Activated B cell treated with CpG ODN at 0.5 μM for 24 hours (primary cell): ENCODE data around the gene KRT23. TPM values are rescaled to one million over a fixed set of nuclear protein-coding genes. Genes with fewer than 3 reads are reported as not detected.

ENCODE experiments used
- ATAC-seq: fragments of 200-7000 bp; cut with Tn5 transposase; one replicate; pipeline ENCODE4 v1.10.0; 2021; ENCODE audit warnings: low read depth, mild to moderate bottlenecking, moderate library complexity
- CTCF ChIA-PET: fragments of 350-600 bp; sonication (Branson Sonifier 250); formaldehyde crosslinking; loops from one replicate; lab custom pipeline; 2021; ENCODE audit warnings: antibody characterized with exemption; lab: Charles Lee
- POLR2A ChIA-PET: fragments of 350-600 bp; sonication (Branson Sonifier 250); formaldehyde crosslinking; loops from one replicate; lab custom pipeline; 2021; ENCODE audit warnings: antibody characterized with exemption; lab: Charles Lee
- DNase-seq: peaks from one replicate; pipeline ENCODE4 v3.0.0; 2022
- H3K27ac Mint-ChIP-seq: one replicate; pipeline ENCODE4 v1.8.0; 2020; ENCODE audit warnings: mixed read lengths
- H3K27me3 Mint-ChIP-seq: one replicate; pipeline ENCODE4 v1.8.0; 2021; ENCODE audit warnings: mixed read lengths
- H3K36me3 Mint-ChIP-seq: one replicate; pipeline ENCODE4 v1.8.0; 2021; ENCODE audit warnings: low read depth, mixed read lengths
- H3K4me1 Mint-ChIP-seq: one replicate; pipeline ENCODE4 v1.8.0; 2021; ENCODE audit warnings: mixed read lengths
- H3K4me3 Mint-ChIP-seq: one replicate; pipeline ENCODE4 v1.8.0; 2020; ENCODE audit warnings: mild to moderate bottlenecking, mixed read lengths
- H3K9me3 Mint-ChIP-seq: one replicate; pipeline ENCODE4 v1.8.0; 2020; ENCODE audit warnings: mixed read lengths
- intact Hi-C: fragments of 100-400 bp; cut with micrococcal nuclease; formaldehyde crosslinking; loops from one replicate; pipeline ENCODE4 v1.15.1; 2024
- total RNA-seq: library from RNA; stranded (reverse); gene quantifications from 2 replicates; pipeline ENCODE4 v1.2.3, GENCODE V29; 2022
- TF ChIP-seq, protein P1 (sequence below): fragments of 200-600 bp; IDR thresholded peaks from one replicate; pipeline ENCODE4 v1.8.0; 2022; ENCODE audit warnings: antibody characterized with exemption, mild to moderate bottlenecking

Gene KRT23
- total RNA-seq, 1 donor from 2014 or later = not detected

- H3K27ac Mint-ChIP-seq = no peak overlapping the region
- H3K4me3 Mint-ChIP-seq = no peak overlapping the region
- ChIA-PET CTCF (no interaction called here), POLR2A (interaction anchor here (0.5 kb wide), 1 partner anchor 192 kb away, joined by 3 read pairs; no protein-coding TSS in a partner anchor)
- no peaks in the 10 kb centered on the region for H3K9me3 Mint-ChIP-seq
- H3K4me1 Mint-ChIP-seq = peaks cover 6% of the 10 kb centered on the region
- no peak for ATAC-seq
- no peaks in the 10 kb centered on the region for H3K36me3 Mint-ChIP-seq
- TF ChIP-seq, protein P1, sequence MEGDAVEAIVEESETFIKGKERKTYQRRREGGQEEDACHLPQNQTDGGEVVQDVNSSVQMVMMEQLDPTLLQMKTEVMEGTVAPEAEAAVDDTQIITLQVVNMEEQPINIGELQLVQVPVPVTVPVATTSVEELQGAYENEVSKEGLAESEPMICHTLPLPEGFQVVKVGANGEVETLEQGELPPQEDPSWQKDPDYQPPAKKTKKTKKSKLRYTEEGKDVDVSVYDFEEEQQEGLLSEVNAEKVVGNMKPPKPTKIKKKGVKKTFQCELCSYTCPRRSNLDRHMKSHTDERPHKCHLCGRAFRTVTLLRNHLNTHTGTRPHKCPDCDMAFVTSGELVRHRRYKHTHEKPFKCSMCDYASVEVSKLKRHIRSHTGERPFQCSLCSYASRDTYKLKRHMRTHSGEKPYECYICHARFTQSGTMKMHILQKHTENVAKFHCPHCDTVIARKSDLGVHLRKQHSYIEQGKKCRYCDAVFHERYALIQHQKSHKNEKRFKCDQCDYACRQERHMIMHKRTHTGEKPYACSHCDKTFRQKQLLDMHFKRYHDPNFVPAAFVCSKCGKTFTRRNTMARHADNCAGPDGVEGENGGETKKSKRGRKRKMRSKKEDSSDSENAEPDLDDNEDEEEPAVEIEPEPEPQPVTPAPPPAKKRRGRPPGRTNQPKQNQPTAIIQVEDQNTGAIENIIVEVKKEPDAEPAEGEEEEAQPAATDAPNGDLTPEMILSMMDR = no peak
- peaks cover 14% of the 10 kb centered on the region for H3K27me3 Mint-ChIP-seq
- intact Hi-C loops = no loop called here
- no peak for DNase-seq
Observed at GRCh38 chr17:40915199-40915661, 22.2 kb downstream of the KRT23 start.

DNA sequence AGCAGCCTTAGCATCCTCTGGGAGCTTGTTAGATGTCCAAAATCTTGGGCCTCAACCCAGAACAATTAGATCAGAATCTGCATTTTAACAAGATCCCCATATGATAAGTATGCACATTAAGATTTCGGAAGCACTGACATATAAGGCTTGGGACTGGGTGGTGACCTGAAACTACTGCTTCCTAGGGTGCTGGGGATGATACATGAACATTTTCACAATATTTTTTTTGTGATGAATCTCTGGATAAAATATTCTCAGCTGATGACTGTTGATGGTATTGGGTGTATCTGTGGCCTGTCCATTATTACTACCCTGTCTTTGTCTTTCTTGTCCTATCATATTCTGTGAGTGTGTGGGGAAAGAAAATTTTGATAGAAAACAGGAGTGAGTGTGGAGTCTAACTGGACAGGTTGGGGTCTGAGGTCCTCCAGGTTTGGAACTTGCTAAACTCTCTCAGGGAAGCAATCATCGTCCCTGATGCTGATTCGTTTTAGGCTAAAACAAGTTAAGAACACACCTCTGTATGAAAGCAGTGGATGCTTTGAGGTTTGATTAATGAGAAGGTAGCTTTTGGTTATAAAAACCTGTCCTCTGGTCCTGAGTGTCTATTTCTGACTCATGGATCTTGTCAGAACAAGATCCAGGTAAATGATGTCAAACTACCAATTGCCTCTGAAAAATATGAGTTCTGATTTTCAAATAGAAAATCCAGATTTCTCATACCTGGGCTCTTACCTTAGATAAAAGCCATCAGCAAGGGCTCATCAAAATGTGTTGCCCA is 23.2 kb downstream of the KRT23 start:
- intact Hi-C loops = no loop called here
- Mint-ChIP-seq H3K36me3 (no peaks in the 10 kb centered on the region), H3K27ac (no peak overlapping the region), H3K27me3 (peaks cover 16% of the 10 kb centered on the region), H3K4me3 (no peak overlapping the region), H3K9me3 (no peaks in the 10 kb centered on the region), H3K4me1 (peaks cover 6% of the 10 kb centered on the region)
- ATAC-seq (no peak), DNase-seq (no peak)
- ChIA-PET POLR2A (no interaction called here), CTCF (interaction anchor here (1.1 kb wide), 1 partner anchor 751 kb away, joined by 3 read pairs; no protein-coding TSS in a partner anchor)
- TF ChIP-seq, protein P1 = no peak

- H3K27ac Mint-ChIP-seq = no peak overlapping the region
- peaks cover 27% of the 10 kb centered on the region for H3K27me3 Mint-ChIP-seq
- CTCF ChIA-PET = no interaction called here
- ATAC-seq = no peak
- H3K36me3 Mint-ChIP-seq = no peaks in the 10 kb centered on the region
- no peak for DNase-seq
- POLR2A ChIA-PET = no interaction called here
- H3K9me3 Mint-ChIP-seq = no peaks in the 10 kb centered on the region
- TF ChIP-seq, protein P1 = no peak
- peaks cover 6% of the 10 kb centered on the region for H3K4me1 Mint-ChIP-seq
- H3K4me3 Mint-ChIP-seq = no peak overlapping the region
- intact Hi-C loops = no loop called here
Observed at GRCh38 chr17:40912486-40913210, 24.8 kb downstream of the KRT23 start.

DNA sequence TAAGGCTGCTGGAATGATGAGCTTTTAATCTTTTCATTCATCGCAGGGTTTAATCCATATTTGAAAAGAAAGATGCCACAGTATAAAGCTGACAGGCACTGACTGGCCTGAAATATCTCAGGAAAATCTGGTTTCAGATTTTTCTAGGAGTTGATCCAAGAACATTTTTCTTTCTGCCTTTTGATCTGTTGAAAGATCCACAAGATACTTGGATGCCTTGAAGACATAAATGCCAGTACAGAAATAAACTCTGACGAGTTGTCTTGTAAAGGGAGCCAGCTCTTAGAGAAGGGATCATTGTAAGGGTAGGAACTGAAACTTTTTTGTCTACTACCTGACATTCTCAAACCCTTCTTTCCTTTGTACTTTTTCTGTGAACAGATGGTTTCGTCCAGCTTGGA is 27.0 kb downstream of the KRT23 start:
- POLR2A ChIA-PET = no interaction called here

More for the DNA sequence above, 27.0 kb downstream of the KRT23 start:
- CTCF ChIA-PET = interaction anchor here (1.2 to 3.5 kb wide), 8 partner anchors 15 to 753 kb away, joined by 3 to 23 read pairs (median 8); partner anchors contain the start of gene KRTAP16-1
- intact Hi-C loops = no loop called here
- Mint-ChIP-seq H3K9me3 (no peaks in the 10 kb centered on the region), H3K4me3 (no peak overlapping the region), H3K27ac (no peak overlapping the region), H3K4me1 (peaks cover 2% of the 10 kb centered on the region), H3K27me3 (peaks cover 29% of the 10 kb centered on the region), H3K36me3 (no peaks in the 10 kb centered on the region)
- DNase-seq = no peak
- ATAC-seq = no peak
- TF ChIP-seq, protein P1 = no peak
